Measurements from ENCODE around the gene C9orf50.
"Not testable (repeated sequence)": the region's sequence is repeated elsewhere in the genome, so short reads cannot be mapped to it uniquely, and the experiment has no call there.

Gene C9orf50

GRCh38 chr9:129610473-129611306 lies 10.2 kb downstream of the C9orf50 start:
- DNase-seq (ENCODE audit: low read depth in 2 of 2): peak; percentile 59 to 60

GRCh38 chr9:129610213-129610472 lies 10.8 kb downstream of the C9orf50 start:
- DNase-seq (ENCODE audit: low read depth in 2 of 2): no peak

- DNase-seq (ENCODE audit: low read depth in 2 of 2): peak; percentile 41 to 46
Measured at GRCh38 chr9:129609486-129610212, 11.3 kb downstream of the C9orf50 start.

- DNase-seq (ENCODE audit: low read depth in 2 of 2): no peak
Measured at GRCh38 chr9:129608561-129609481, 12.1 kb downstream of the C9orf50 start.

- DNase-seq (ENCODE audit: low read depth in 2 of 2): no peak
Measured at GRCh38 chr9:129607027-129607387, 13.9 kb downstream of the C9orf50 start.

GRCh38 chr9:129606161-129607026 lies 14.5 kb downstream of the C9orf50 start:
- no peak for DNase-seq (ENCODE audit: low read depth in 2 of 2)

GRCh38 chr9:129604766-129605163 lies 16.1 kb downstream of the C9orf50 start:
- DNase-seq (ENCODE audit: low read depth in 2 of 2): no peak

- no peak for DNase-seq (ENCODE audit: low read depth in 2 of 2)
Measured at GRCh38 chr9:129604056-129604765, 16.7 kb downstream of the C9orf50 start.

GRCh38 chr9:129602598-129603415 lies 18.1 kb downstream of the C9orf50 start:
- no peak for DNase-seq (ENCODE audit: low read depth in 2 of 2)

- DNase-seq (ENCODE audit: low read depth in 2 of 2): no peak
Measured at GRCh38 chr9:129601082-129601674, 19.7 kb downstream of the C9orf50 start.

GRCh38 chr9:129598089-129598596 lies 22.8 kb downstream of the C9orf50 start:
- no peak for DNase-seq (ENCODE audit: low read depth in 2 of 2)

GRCh38 chr9:129597355-129598088 lies 23.4 kb downstream of the C9orf50 start:
- DNase-seq (ENCODE audit: low read depth in 2 of 2): no peak

- no peak for DNase-seq (ENCODE audit: low read depth in 2 of 2)
Measured at GRCh38 chr9:129596541-129597331, 24.2 kb downstream of the C9orf50 start.

- DNase-seq (ENCODE audit: low read depth in 2 of 2): no peak
Measured at GRCh38 chr9:129595903-129596540, 24.9 kb downstream of the C9orf50 start.

GRCh38 chr9:129595311-129595741 lies 25.6 kb downstream of the C9orf50 start:
- DNase-seq (ENCODE audit: low read depth in 2 of 2): no peak

GRCh38 chr9:129594632-129595031 lies 26.3 kb downstream of the C9orf50 start:
- DNase-seq (ENCODE audit: low read depth in 2 of 2): no peak

GRCh38 chr9:129592790-129593189 lies 28.1 kb downstream of the C9orf50 start:
- not testable (repeated sequence) for DNase-seq (ENCODE audit: low read depth in 2 of 2)

Measured in activated CD8-positive, alpha-beta memory T cell treated with anti-CD3 and anti-CD28 coated beads for 4 hours (primary cell).